Adrenal gland (tissue), 5 donors: ENCODE results near the gene SAV1.

ENCODE experiments used
- POLR2A ChIP-seq, 2 donors: fragments of 450-650 bp; IDR thresholded peaks; one replicate each; pipeline ENCODE4 v1.6.1; 2017; ENCODE audit warnings: antibody characterized with exemption in 2 of 2, mild to moderate bottlenecking in 2 of 2, moderate library complexity in 1 of 2
- TF ChIP-seq, protein P1 (sequence below), 6 experiments: fragments of 450-650 bp in 4 of 6; fragments of 200-600 bp in 2 of 6; sonication (generic) in 1 of 6; IDR thresholded peaks; 1 replicate in 5 of 6; 2 replicates in 1 of 6; pipeline versions ENCODE4 v1.5.1 to v1.8.0; 2016 to 2021; ENCODE audit warnings: antibody characterized with exemption in 6 of 6, mild to moderate bottlenecking in 2 of 6, moderate library complexity in 1 of 6
- donor health status: DM: no; HTN: no; CAD: no.

GRCh38 chr14:50598765-50599164 lies 69.3 kb downstream of the SAV1 start:
- TF ChIP-seq POLR2A (IDR thresholded peaks at IDR 0.05): no peak
- TF ChIP-seq, protein P1, sequence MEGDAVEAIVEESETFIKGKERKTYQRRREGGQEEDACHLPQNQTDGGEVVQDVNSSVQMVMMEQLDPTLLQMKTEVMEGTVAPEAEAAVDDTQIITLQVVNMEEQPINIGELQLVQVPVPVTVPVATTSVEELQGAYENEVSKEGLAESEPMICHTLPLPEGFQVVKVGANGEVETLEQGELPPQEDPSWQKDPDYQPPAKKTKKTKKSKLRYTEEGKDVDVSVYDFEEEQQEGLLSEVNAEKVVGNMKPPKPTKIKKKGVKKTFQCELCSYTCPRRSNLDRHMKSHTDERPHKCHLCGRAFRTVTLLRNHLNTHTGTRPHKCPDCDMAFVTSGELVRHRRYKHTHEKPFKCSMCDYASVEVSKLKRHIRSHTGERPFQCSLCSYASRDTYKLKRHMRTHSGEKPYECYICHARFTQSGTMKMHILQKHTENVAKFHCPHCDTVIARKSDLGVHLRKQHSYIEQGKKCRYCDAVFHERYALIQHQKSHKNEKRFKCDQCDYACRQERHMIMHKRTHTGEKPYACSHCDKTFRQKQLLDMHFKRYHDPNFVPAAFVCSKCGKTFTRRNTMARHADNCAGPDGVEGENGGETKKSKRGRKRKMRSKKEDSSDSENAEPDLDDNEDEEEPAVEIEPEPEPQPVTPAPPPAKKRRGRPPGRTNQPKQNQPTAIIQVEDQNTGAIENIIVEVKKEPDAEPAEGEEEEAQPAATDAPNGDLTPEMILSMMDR (IDR thresholded peaks at IDR 0.05): no peak
